Measurements from ENCODE around the gene ZNF598. TPM values are rescaled to one million over a fixed set of nuclear protein-coding genes. Genes with fewer than 3 reads are reported as not detected.

ZNF598 gene
- total and polyA plus RNA-seq, 2 of the 13 experiments (the other 11 are each of a cell fraction or from before 2014, with no cell fraction given) = 13.5 to 14.2 TPM

DNA sequence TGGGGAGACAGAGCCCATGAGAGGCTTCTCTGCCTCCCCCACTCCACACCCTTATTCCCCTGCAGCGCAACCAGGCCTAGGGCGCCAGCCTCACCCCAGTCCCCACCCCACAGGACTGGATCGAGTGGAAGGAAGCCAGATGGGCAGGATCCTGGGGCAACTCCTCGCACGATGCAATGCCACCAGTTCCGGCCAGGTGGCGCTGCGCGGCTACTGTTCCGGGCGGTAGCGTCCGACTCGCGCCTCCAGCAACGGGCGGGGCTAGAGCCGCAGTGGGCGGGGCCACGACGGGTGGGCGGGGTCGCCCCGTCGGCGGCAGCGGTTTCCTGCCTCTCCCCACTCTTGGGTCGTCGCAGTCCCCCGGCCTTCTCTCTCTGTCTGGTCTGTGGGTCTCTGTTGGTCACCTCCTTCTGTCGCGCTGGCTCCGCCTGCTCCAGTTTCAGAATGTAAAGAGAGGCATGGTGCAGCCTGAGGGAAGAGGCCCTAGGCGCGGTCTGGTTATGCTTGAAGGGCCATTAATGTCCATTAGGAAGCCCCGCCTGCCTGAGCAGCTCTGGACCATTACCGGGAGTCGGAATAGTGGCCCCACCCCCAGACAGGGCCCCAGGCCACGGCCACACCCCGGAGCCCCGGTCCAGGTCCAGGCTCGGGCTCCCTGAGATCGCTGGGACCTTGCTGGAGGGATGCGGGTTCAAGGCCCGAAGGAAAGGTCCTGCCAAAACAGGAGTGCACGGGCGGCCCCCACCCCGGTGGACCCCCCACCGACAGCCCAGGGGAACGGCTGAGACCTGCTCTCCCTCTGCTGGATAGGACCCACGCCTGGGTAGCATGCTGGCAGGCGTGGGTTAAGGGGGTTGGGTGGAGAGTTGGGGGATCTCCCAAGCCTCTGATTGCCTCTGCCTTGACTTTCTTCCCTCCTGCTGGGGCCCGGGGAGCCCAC, 13.7 kb upstream of the ZNF598 start (continued):
- TF ChIP-seq ZNF784 (CRISPR knock-in tag; IDR thresholded peaks at IDR 0.05; ENCODE audit: borderline replicate concordance) (no peak), ZNF17 (CRISPR knock-in tag; IDR thresholded peaks at IDR 0.05) (no peak), DPF2 (CRISPR knock-in tag; IDR thresholded peaks at IDR 0.05; ENCODE audit: borderline replicate concordance, low read depth) (0 out of 2 replicates have a peak, but pooled peaks have one; percentile 26), RXRB (CRISPR knock-in tag; IDR thresholded peaks at IDR 0.05; ENCODE audit: borderline replicate concordance) (peak; percentile 39; the same call in 1 of the 2 replicates), DBP (CRISPR knock-in tag; IDR thresholded peaks at IDR 0.05; ENCODE audit: not compliant biosample characterization) (no peak), JARID2 (CRISPR knock-in tag; IDR thresholded peaks at IDR 0.05; ENCODE audit: insufficient replicate concordance) (no peak), NFE2L1 (CRISPR knock-in tag; IDR thresholded peaks at IDR 0.05; ENCODE audit: borderline replicate concordance) (no peak), ZNF562 (CRISPR knock-in tag; IDR thresholded peaks at IDR 0.05; ENCODE audit: borderline replicate concordance) (no peak), GPN1 (CRISPR knock-in tag; IDR thresholded peaks at IDR 0.05; ENCODE audit: borderline replicate concordance) (no peak), ZNF34 (CRISPR knock-in tag; IDR thresholded peaks at IDR 0.05; ENCODE audit: borderline replicate concordance) (no peak), ZNF800 (CRISPR knock-in tag; IDR thresholded peaks at IDR 0.05) (no peak; the same call in 1 of the 2 replicates)
- TF ChIP-seq, protein P1, sequence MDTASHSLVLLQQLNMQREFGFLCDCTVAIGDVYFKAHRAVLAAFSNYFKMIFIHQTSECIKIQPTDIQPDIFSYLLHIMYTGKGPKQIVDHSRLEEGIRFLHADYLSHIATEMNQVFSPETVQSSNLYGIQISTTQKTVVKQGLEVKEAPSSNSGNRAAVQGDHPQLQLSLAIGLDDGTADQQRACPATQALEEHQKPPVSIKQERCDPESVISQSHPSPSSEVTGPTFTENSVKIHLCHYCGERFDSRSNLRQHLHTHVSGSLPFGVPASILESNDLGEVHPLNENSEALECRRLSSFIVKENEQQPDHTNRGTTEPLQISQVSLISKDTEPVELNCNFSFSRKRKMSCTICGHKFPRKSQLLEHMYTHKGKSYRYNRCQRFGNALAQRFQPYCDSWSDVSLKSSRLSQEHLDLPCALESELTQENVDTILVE (CRISPR knock-in tag; IDR thresholded peaks at IDR 0.05) = no peak
- TF ChIP-seq, protein P2, sequence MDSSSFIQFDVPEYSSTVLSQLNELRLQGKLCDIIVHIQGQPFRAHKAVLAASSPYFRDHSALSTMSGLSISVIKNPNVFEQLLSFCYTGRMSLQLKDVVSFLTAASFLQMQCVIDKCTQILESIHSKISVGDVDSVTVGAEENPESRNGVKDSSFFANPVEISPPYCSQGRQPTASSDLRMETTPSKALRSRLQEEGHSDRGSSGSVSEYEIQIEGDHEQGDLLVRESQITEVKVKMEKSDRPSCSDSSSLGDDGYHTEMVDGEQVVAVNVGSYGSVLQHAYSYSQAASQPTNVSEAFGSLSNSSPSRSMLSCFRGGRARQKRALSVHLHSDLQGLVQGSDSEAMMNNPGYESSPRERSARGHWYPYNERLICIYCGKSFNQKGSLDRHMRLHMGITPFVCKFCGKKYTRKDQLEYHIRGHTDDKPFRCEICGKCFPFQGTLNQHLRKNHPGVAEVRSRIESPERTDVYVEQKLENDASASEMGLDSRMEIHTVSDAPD (CRISPR knock-in tag; IDR thresholded peaks at IDR 0.05) = no peak
- TF ChIP-seq, protein P3, sequence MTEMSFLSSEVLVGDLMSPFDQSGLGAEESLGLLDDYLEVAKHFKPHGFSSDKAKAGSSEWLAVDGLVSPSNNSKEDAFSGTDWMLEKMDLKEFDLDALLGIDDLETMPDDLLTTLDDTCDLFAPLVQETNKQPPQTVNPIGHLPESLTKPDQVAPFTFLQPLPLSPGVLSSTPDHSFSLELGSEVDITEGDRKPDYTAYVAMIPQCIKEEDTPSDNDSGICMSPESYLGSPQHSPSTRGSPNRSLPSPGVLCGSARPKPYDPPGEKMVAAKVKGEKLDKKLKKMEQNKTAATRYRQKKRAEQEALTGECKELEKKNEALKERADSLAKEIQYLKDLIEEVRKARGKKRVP (CRISPR knock-in tag; IDR thresholded peaks at IDR 0.05) = no peak
- TF ChIP-seq, protein P4, sequence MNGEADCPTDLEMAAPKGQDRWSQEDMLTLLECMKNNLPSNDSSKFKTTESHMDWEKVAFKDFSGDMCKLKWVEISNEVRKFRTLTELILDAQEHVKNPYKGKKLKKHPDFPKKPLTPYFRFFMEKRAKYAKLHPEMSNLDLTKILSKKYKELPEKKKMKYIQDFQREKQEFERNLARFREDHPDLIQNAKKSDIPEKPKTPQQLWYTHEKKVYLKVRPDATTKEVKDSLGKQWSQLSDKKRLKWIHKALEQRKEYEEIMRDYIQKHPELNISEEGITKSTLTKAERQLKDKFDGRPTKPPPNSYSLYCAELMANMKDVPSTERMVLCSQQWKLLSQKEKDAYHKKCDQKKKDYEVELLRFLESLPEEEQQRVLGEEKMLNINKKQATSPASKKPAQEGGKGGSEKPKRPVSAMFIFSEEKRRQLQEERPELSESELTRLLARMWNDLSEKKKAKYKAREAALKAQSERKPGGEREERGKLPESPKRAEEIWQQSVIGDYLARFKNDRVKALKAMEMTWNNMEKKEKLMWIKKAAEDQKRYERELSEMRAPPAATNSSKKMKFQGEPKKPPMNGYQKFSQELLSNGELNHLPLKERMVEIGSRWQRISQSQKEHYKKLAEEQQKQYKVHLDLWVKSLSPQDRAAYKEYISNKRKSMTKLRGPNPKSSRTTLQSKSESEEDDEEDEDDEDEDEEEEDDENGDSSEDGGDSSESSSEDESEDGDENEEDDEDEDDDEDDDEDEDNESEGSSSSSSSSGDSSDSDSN (CRISPR knock-in tag; IDR thresholded peaks at IDR 0.05) = peak; percentile 3; the same call in 1 of the 2 replicates

All from HepG2 (cell line).